HG03095 (cell line): Measurements from ENCODE around the gene LRG1.
"Not testable (repeated sequence)": the region's sequence is repeated elsewhere in the genome, so short reads cannot be mapped to it uniquely, and the experiment has no call there.

Experiments
- ATAC-seq: cut with Tn5 transposase; IDR thresholded peaks from one replicate; pipeline ENCODE4 v1.9.1; 2021; ENCODE audit warnings: moderate library complexity; ENCODE audit not compliant: unreplicated experiment

Gene LRG1

GRCh38 chr19:4531562-4532165 lies 8.2 kb downstream of the LRG1 start:
- no peak for ATAC-seq

DNA sequence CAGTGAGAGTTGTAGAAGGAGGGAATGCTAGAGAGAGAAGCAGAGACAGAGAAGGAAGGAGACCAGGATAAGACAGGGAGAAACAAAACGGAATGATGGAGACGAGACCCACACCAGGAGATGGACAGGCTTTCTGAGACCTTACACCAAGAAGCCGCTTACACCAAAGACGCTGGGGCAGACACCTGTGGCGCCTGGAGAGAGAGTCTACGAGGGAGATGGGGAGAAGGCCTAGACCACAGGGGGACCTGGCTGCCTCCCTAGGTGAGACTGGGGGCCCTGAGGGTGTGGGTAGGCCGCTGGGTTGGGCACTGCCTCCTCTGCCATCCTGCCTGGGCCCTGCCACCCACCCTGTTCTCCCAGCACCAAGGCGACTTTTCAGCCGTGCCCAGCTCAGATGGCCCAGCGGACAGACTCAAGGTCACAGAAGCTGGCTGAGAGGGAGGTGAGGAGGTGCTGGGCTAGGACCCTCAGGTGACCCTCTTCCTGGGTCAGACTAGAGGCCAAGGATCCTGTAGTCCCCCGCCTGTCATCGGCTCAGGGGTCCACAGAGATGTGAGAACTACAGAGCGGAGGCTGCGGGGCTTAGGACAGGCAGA lies 9.8 kb downstream of the LRG1 start:
- no peak for ATAC-seq

- ATAC-seq, result no peak
Measured at GRCh38 chr19:4528843-4529242, 11.0 kb downstream of the LRG1 start.

DNA sequence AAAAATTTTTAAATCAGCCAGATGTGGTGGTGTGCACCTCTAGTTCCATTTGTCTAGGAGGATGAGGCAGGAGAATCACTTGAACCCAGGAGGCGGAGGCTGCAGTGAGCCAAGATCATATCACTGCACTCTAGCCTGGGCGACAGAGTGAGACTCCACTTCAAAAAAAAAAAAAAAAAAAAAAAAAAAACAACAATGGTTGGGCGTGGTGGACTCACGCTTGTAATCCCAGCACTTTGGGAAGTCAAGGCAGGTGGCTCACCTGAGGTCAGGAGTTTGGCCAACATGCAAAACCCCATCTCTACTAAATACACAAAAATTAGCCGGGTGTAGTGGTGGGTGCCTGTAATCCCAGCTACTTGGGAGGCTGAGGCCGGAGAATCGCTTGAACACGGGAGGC lies 12.5 kb downstream of the LRG1 start:
- ATAC-seq, result not testable (repeated sequence)

- ATAC-seq, result no peak
Measured at GRCh38 chr19:4525563-4526002, 14.3 kb downstream of the LRG1 start.

DNA sequence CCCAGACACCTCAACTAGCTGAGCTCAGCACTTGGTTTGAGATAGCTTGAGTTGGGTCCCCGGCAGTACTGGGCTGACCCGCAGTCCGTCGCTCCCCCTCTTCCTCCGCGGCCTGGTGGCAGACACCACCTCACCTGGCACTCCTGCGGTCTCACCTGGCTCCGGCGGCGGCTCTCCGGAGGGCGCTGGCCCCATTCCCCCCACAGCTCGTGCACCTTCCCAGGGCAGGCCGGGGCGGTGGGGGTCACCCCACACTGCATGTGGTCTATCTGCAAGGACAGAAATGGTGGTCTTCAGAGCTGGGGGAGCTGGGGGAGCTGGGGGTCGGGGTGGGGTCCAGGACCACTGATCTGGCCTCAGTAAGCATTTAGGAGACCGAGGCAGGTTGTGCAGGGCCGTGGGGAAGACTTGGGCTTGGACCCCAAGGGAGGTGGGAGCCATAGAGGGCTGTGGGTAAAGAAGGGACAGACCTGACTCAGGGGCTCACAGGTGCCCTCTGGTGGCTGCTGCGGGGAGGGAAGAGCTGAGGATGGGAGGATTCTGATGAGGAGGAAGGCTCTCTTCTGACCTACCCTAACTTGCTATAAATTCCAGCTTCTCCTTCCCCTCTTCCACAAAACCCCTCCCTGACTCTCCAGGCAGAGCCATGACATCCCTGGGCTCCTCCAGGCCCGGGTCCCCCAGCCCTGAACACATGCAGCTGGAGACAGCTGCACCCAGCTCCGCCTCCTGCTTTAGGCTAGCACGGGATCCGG lies 14.9 kb downstream of the LRG1 start:
- no peak for ATAC-seq

DNA sequence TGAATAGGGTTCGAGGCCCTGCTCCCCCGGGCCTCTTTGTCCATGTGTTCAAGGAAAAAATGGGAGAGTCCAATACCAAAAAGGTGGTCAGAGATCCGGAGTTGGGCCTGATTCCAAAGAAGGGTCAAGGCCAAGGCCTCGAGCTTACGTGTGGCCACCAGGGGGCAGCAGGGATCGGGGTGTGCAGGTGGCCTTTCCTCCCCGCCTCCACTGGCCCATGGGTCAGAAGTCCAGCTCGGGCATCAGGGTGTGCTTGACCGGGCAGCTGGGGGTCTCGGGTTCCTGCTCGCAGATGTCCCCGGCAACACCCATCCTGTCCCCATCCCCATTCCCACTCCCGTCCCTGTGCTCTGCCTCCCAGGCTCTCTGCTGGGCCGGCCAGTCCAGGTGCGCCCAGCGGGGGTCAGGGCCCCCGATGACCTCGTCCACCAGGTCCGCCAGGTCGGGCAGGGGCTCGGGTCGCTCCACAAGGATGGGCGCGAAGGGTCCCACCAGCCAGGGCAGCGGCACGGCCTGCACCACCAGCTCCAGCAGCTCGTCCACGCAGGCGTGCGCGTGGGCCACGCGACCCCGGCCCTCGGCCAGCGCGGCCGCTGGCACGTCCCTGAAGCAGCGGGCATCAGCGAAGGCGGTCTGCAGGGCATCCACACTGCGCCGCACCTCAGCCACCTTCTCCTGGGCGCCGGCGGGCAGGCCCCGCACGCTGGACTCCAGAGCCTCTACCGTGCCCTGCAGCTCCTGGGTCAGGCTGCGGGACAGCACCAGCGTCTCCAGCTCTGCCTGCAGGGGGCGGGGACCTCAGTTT lies 16.3 kb downstream of the LRG1 start:
- no peak for ATAC-seq

DNA sequence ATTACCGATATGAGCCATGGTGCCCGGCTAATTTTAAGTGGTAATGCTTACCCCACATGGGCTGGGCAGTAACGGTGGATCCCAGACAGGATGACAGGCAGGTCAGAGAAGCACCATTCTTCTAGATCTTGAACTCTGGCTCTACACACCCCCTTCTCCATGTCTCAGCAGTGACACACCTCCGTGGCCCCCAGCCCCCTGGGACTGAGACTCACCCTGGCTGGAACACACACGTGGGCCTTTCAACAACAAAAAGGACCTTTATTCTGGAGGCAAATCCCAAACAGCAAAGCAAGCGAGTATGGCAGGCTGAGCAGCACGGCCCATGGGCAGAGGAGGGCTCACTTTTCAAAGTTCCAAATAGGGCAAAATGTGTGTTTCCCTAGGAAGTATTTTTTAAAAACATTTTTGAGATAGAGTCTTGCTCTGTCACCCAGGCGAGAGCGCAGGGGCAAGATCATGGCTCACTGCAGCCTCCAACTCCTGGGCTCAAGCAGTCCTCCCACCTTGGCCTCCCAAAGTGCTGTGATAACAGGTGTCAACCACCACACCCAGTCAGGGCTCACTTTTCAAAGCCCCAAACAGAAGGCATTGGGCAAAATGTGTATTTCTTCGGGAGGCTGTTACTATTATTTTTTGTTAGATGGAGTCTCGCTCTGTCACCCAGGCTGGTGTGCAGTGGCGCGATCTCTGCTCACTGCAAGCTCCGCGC lies 17.4 kb downstream of the LRG1 start:
- ATAC-seq, result no peak

DNA sequence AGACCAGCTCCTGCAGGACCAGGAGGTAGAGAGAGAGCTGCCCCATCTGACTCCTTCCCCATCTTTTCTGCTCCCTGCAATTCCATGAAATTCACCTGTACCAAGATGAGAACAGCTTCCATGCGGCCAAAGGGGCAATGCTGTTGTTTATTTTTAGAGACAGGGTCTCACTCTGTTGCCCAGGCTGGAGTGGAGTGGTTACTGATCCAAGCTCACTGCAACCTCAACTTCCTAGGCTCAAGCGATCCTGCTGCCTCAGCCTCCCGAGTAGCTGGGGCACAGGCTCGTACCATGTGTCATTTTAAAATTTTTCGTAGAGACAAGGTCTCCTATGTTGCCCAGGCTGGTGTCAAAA lies 18.0 kb downstream of the LRG1 start:
- ATAC-seq, result no peak

DNA sequence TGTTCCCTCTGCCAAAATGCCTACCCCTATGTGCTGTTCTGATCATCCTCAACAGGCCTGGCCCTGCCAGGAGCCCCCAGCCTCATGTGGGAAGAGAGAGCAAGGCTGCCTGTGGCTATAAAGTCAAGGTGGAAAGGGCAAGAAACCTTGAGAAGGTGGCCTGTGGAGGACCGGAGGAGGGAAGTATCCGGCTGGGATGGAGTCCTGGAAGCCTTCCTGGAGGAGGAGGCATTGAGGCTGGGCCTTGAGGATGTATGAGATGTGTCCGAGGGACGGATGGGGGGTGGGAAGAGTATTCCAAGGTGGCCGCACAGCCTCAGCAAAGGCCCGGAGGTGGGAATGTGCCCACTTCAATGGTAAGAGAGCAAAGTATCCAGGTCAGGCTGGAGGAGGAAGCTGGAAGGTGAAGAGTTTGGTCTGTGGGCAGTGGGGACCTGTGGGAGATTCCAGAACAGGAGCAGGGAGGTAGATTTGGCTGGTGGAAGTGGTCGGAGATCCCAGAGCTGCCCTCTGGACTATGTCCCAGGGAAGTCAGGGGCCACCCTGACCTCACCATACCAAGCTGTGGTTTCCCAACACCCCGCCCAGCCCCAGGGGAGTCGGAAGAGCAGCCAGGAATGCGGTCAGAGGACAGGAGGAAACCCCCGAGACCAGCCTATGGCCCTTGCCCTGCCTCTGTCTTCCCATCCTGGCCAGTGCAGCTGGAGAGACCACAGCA lies 18.5 kb downstream of the LRG1 start:
- no peak for ATAC-seq

DNA sequence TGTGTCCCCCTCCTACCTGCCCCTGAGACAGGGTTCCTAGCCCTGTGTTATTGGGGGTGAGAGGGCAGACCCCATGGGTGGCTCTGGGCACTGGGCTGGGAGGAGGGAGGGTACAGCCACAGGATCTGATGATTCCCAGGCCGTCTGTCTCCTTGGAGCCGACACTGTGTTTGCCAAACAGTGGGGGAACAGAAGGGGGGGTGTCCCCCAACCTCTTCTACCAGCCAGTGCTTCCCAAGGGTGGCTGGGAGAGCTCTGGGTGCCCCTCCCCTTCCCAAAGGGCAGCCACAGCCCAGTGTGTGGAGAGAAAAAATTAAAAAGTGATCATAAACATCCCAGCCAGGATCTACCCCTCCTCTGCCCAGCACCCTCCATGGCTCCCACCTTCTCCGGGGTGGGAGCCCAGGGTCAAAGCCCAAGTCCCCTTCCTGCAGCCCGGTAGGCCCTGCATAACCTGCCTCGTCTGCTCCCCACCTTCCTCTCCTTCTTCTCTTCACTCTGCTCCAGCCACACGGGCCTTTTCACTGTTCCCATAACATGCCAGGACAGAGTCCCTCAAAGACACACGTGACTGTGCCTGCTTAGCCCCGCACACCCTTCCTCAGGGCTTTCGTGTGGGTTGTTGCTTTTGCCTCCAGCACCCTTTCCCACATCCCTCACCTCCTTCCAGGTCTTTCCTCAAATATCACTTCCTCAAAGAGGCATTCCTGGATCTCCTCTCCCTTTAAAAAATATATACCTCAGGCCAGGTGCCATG lies 20.1 kb downstream of the LRG1 start:
- no peak for ATAC-seq

DNA sequence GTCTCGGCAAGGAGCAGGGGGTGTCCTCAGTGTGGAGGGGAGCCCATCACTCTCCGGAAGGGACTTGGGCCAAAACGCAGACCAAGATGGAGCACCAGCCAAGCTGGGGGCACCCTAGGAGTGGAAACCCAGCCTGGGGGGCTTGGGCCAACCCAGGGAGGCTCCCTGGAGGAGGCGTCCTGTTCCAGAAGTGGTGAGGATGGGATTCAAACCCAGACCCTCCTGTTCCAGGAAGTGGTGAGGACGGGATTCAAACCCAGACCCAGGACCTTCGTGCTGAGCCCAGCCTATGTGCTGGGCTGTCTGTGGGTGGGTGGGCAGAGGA lies 20.7 kb downstream of the LRG1 start:
- ATAC-seq, result no peak

GRCh38 chr19:4518345-4519171 lies 21.3 kb downstream of the LRG1 start, which contains the start of gene PLIN4:
TSS of gene PLIN4 (minus strand) at chr19:4518486. CDS start at chr19:4518272, 214 bp downstream.
- ATAC-seq, result no peak

GRCh38 chr19:4517451-4518057 lies 22.3 kb downstream of the LRG1 start:
- no peak for ATAC-seq

GRCh38 chr19:4516939-4517300 lies 22.9 kb downstream of the LRG1 start:
- ATAC-seq, result no peak

GRCh38 chr19:4516199-4516938 lies 23.5 kb downstream of the LRG1 start:
- no peak for ATAC-seq

DNA sequence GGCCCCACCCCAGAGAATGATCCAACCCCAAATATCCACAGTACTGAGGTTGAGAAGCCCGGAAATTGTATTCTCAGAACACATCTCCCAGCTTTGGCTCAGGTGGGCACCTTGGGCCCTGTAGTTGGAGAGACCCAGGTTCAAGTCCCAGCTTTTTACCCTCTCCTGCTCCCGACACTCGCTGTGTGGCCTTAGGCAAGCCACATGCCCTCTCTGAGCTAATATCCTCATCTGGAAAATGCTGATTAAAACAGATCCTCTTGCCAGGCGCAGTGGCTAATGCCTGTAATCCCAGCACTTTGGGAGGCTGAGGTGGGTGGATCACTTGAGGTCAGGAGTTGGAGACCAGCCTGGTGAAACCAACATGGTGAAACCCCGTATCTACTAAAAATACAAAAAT lies 24.1 kb downstream of the LRG1 start:
- no peak for ATAC-seq

- no peak for ATAC-seq
Measured at GRCh38 chr19:4513248-4513647, 26.6 kb downstream of the LRG1 start.
